Kidney epithelial cell (primary cell): ENCODE measurements around the gene TRIM36. TPM values are rescaled to one million over a fixed set of nuclear protein-coding genes. Genes with fewer than 3 reads are reported as not detected.

Experiments
- DNase-seq: peaks from one replicate; pipeline ENCODE4 v3.0.0-alpha.2; 2010; ENCODE audit warnings: low read depth
- H3K27me3 ChIP-seq: 2 replicates; pipeline ENCODE4 v1.6.0; 2011; ENCODE audit warnings: low read length; ENCODE audit not compliant: control insufficient read depth, insufficient read depth
- H3K36me3 ChIP-seq: 2 replicates; pipeline ENCODE4 v1.5.1; 2011; ENCODE audit warnings: low read length; ENCODE audit not compliant: control insufficient read depth, insufficient read depth
- H3K4me3 ChIP-seq: 2 replicates; pipeline ENCODE4 v1.5.1; 2011; ENCODE audit warnings: low read depth, mild to moderate bottlenecking, control low read depth, low read length
- total RNA-seq: library from RNA; depleted of rRNA; stranded (reverse); fragments of >200 nt; gene quantifications from 2 replicates; pipeline ENCODE4 v1.2.3, GENCODE V29; 2015
- TF ChIP-seq, protein P1 (sequence below): IDR thresholded peaks from 2 replicates; pipeline ENCODE4 v1.5.1; 2011; ENCODE audit warnings: mild to moderate bottlenecking, moderate library complexity, low read length, control low read depth, inconsistent platforms; ENCODE audit not compliant: insufficient read depth, poor library complexity, severe bottlenecking

The TRIM36 gene
- total RNA-seq, 1 donor from 2014 or later, result 7.9 TPM

DNA sequence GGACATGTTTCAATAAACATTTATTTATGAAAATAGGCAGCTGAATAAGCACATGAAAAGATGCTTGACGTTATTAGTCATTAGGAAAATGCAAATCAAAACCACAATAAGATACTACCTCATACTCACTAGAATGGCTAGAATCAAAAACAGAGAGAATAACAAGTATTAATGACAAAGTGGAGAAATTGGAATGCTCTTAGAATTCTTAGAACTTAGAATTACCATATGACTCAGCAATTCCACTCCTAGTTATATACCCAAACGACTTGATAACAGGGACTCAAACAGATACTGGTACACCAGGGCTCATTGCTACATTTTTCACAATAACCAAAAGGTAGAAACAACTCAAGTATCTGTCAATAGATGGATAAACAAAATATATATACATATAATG is 15.1 kb upstream of the TRIM36 start:
- Histone ChIP-seq H3K4me3 (no peak overlapping the region), H3K36me3 (no peaks in the 10 kb centered on the region), H3K27me3 (peaks cover 17% of the 10 kb centered on the region)
- TF ChIP-seq, protein P1, sequence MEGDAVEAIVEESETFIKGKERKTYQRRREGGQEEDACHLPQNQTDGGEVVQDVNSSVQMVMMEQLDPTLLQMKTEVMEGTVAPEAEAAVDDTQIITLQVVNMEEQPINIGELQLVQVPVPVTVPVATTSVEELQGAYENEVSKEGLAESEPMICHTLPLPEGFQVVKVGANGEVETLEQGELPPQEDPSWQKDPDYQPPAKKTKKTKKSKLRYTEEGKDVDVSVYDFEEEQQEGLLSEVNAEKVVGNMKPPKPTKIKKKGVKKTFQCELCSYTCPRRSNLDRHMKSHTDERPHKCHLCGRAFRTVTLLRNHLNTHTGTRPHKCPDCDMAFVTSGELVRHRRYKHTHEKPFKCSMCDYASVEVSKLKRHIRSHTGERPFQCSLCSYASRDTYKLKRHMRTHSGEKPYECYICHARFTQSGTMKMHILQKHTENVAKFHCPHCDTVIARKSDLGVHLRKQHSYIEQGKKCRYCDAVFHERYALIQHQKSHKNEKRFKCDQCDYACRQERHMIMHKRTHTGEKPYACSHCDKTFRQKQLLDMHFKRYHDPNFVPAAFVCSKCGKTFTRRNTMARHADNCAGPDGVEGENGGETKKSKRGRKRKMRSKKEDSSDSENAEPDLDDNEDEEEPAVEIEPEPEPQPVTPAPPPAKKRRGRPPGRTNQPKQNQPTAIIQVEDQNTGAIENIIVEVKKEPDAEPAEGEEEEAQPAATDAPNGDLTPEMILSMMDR, result no peak
- no peak for DNase-seq

DNA sequence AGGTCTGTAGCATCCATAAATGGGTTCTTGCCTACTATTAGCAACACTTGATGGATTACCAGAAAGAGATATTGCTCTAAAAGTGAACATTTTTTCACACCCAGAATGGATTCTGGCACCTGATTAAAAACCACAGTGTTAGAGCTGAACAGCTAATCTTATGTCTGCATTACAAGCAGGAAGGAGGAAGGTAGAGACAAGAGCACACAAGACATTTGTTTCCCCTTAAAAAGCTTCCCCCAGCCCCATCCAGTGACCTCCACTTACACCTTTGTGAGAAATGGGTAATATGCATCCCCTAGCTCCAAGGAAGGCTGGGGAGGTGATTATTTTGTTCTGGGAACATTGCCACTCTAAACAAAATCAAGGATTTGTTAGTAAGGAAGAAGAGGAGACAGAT is 12.0 kb upstream of the TRIM36 start:
- no peak overlapping the region for H3K4me3 ChIP-seq
- H3K36me3 ChIP-seq, result no peaks in the 10 kb centered on the region
- no peak for DNase-seq
- H3K27me3 ChIP-seq, result peaks cover 31% of the 10 kb centered on the region
- TF ChIP-seq, protein P1, result no peak

- TF ChIP-seq, protein P1, result no peak
- DNase-seq, result no peak
- H3K4me3 ChIP-seq, result peak overlapping the region; percentile 49
- peaks cover 31% of the 10 kb centered on the region for H3K27me3 ChIP-seq
- no peaks in the 10 kb centered on the region for H3K36me3 ChIP-seq
These were observed 10.5 kb upstream of the TRIM36 start for GRCh38 chr5:115180165-115180709.

DNA sequence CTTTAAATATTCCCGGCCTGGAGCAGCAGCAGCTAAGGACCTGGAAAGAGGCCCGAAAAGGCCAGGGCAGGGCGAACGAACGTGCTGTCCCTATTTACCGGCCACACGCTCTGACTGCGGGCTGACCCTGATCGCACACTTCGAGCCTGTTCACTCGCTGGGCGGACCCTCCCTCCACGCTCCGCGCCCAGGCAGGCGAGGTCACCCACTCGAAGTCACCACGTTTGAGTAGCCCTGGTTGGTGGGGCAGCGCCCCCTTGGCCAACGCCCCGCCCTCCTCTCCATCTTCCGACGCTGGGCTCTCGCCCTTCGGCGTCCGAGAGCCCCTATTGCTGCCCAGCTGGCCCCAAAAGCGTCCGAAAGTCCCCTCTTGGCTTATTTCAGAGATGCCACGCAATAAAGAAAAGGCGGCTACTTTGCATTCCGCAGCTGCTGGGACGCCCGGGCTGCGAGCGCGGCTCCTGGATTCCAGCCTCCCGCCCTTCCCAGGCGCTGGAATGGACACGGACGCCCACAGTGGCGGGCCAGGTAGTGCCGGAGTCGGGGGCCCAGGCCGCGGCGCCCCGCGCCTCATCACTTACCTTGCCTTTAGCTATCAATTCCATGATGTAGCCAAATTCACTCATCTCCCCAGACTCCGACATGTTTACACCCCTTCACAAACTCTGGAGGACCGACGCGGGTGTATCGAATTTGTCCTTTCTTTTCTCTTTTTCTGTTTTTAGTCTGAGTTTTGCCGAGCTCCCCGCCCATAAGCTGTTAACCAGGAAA is 9.9 kb upstream of the TRIM36 start:
- Histone ChIP-seq H3K27me3 (peaks cover 31% of the 10 kb centered on the region), H3K4me3 (peak overlapping the region; percentile 49), H3K36me3 (no peaks in the 10 kb centered on the region)
- TF ChIP-seq, protein P1, result no peak
- no peak for DNase-seq

GRCh38 chr5:115179030-115179393 is 9.3 kb upstream of the TRIM36 start:
- Histone ChIP-seq H3K36me3 (no peaks in the 10 kb centered on the region), H3K4me3 (peak overlapping the region; percentile 49), H3K27me3 (peaks cover 31% of the 10 kb centered on the region)
- TF ChIP-seq, protein P1, result no peak
- DNase-seq, result no peak
